Measurements from ENCODE around the gene KCNT2.

The KCNT2 gene

DNA sequence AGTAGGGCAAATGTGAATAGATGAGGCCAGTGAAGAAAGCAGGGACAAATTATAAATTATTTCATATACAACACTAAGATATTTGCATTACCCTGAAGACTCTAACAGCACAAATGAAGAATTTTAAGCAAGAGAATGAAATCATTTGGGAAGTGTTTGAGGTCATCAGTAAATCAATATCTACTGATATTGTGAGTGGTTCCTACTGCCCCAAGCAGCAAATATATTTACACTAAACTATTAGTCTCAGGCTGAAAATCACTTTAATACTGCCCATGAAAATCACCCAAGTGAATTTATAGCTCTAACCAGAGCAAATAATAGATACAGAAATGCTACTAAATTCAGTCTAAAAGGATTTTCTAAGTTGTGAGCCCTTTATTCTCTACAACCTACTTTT is 163.6 kb downstream of the KCNT2 start:
- DNase-seq = no peak

DNA sequence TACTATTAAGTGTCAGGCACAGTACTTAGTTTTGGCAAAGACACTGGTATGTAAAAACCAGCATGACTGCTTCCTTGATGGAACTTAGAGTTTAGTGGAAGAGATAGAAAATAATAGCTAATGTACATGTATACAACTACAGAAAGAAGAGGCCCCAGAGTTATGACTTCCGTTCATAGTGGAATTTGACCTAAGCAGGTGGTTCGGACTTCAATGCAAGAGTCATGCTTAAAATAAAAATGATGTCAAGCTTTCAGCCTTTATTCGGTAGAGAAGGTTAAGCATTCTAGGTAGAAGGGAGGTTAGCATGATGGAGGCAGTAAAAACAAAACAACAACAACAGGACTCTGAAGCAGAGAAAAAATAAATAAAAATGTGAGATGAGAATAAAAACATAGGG is 165.9 kb downstream of the KCNT2 start:
- no peak for DNase-seq

DNA sequence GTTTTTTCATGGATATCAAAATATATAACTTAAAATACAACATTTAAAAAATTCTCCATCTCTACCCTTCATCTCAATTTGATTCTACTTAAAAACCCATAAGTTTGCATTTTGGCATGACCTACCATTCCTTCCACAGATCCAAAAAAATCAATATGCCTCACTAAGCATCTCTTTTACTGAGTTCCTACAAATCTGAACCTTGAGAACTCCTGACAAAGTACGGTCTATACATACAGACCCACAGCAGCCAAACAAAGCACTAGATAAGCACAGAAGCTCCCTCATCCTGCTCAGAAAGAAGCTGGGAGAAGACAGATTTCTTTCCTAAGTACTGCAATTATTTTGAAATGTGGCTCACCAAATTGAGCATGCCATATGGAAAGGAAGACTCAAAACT is 167.5 kb downstream of the KCNT2 start:
- DNase-seq = no peak

DNA sequence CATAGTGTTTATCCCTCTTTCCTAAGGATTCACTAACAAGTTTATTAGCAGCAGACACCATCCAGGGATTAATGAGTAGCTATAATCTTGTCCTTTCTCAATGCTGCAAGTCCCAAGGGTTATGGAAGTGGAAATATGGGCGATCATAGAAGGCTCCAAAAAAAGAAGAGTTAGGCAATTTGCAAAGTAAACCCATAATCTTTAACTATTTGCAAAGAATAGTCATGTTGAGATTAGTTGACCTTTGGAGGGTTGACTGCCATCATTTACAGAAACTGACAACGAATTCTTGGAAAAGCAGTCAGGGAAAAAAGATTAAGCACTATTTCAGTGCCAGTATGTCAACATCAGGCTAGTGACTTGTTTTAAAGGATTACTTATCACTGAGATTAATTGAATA is 169.9 kb downstream of the KCNT2 start:
- no peak for DNase-seq

DNA sequence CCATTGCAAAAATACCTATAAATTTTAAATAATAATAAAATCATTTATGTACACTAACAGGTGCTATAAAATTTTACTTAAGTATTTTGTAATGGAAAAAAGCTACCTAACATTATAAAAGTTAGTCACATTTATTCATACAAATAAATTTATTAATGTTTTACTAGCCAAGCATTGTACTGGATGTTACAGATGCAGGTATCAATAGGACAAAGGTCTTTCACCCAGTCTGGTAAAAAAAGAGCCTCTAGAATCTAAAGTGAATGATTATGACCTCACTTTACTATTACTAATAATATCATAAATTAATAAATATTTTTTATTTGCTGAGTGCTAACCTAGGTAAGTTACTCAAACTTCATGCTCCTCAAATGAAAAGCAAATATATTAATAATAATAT is 170.6 kb downstream of the KCNT2 start:
- no peak for DNase-seq

DNA sequence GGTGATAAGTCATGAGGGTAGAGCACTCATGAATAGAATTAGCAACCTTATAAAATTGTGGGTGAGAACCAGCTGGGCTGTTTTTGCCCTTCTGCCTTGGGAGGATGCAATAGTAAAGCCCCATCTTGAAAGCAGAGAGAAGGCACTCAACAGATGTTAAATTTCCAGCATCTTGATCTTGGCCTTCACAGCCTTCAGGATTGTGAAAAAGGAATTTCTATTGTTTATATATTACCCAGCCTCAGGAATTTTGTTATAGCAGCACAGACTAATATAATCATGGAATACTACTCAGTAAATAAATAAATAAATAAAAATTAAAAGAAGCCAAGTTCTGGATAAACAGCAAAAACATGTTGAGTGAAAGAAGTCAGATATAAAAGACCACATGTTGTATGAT is 175.2 kb downstream of the KCNT2 start:
- DNase-seq = no peak

DNA sequence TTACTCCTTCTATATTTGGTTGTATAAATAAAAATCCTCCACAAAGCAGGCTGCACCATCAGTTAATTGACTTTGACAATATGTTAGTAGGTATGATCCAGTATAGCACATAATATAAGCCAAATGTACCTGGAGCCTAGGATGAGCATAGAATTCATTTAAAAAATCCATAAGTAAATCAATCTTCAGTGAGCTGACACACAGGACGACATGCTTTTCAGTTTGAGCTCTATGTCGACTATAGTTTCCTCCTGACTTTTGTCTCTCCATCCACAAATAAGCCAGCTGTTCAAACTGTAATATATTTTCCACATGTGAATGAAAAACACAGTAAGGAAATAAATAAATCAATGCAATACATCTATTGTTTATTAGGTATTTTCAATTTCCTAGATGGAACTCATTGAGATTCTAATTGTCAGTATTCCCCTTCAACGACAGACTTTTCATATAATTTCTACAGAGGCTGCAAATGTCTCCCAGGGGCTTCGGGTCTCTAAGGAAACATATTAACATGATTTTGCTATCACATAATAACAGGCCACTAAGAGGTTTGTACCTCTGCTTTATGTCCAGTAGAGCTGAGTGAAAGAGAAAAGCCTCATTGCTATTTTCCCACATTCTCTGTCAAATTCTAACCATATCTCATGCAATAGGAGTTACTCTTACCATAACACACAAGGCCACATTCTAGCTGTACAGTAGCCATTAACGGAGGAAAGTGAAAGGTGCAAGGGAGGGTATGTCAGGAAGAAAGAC is 180.1 kb downstream of the KCNT2 start:
- DNase-seq = no peak

DNA sequence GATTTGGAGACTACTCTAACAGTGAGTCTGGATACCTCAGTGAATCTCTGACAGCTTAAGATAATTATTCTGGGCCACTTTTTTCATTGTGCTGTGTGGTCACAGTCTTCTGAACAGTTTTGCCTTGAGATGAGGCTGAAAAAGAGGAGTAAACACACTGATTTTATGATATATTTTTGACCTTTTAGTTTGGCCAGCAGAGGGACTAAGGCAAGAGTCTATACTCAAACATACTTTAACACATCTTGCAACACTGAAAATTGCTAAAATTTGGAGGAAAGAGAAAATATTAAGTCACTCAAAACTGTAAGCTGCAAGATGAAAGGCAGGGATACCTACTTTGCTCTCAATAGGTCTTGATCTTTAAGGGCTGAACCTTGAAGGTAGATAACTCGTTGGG is 182.7 kb downstream of the KCNT2 start:
- DNase-seq = no peak

DNA sequence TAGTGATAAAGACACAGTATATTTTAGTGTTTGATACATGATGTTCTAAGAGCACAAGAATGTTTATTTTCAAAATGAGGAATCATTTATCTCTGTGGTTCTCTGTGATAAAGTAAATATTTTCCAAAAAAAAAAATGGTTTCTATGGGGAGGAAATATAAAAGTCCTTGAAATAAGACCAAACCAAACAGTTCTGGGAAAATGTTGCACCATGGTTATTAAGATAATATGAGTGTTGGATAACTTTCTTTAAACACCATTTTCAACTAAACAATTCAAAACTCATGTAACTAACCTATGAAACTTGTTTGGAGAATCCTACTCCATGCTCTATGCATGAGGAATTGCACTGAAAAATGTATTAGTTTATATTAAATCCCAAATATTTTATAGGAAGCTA is 184.6 kb downstream of the KCNT2 start:
- no peak for DNase-seq

DNA sequence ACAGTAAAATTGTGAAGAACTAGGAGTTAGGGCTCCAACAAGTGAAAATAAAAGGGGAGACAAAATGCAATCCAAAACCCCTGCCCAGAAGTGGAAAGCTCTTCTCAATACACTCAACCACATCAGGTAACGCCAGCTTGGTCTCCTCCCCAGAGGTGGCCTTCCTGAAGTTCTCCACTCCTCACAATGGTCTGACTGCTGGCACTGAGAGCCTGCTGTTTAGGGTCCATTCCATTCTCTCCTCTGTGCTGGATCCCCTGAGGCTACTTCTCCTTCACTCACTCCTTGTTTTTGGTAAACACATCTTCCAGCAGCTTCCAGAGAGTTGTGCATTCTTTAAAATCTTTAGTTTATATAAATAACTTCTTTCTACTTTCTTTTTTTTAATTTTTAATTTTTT is 189.5 kb downstream of the KCNT2 start:
- no peak for DNase-seq

DNA sequence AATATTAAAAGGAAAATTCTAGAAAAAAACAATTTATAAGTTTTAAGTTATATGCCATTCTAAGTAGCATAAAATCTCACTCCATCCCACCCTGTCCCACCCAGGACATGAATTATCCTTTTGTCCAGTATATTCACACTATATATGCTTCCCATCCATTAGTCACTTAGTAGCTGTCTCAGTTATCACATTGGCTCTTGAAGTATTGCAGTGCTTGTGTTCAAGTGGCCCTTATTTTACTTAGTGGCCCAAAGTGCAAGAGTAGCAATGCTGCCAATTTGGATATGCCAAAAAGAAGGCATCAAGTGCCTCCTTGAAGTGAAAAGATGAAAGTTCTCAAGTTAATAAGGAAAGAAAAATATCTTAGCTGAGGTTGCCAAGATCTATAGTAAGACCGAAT is 192.3 kb downstream of the KCNT2 start:
- DNase-seq = no peak

DNA sequence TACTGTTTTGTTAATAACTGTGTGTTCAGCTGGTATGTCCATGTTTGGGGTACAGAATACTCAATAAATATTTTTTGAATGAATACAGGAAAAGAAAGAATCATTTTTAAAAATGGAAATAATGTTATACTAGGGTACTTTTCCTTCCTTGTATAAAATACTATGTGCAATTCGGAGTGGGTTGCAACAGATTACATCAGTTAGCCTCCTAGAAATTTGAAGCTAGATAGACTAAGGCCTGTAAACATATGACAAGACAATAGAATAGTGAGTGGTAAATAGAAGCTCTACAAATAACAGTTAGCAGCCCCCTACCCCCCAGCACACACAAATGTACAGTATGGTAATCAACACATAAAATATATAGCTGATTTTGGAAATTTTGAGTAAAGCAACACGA is 195.9 kb downstream of the KCNT2 start:
- no peak for DNase-seq

DNA sequence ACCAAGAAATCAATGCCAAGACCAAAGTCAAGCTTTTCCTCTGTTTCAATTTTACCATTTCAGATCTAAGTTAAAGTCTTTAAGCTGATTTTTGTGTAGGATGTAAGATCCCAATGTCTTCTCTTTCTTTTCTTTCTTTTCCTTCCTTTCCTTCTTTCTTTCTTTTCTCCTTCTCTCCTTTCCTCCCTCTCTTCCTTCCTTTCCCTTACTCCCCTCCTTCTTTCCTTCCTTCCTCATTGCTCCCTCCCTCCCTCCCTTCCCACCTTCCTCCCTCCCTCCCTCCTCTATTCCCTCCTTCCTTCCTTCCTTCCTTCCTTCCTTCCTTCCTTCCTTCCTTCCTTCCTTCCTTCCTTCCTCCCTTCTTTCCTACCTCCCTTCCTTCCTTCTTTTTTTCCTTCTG is 197.5 kb downstream of the KCNT2 start:
- no peak for DNase-seq

DNA sequence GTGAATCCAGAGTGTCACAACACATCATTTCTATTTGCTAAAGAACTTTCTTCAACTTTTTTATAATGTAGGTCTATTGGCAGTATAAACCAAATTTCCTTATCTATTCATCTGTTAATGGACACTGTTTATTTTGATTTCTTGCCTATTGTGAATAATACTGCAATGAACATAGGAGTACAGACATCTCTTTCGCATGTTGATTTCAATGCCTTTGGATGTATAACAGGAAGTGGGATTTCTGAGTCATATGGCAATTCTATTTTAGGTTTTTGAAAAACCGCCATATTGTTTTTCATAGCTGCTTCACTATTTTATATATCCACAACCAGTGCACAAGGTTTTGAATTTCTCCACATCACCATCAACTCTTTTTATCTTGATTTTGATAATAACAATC is 198.7 kb downstream of the KCNT2 start:
- DNase-seq = no peak

DNA sequence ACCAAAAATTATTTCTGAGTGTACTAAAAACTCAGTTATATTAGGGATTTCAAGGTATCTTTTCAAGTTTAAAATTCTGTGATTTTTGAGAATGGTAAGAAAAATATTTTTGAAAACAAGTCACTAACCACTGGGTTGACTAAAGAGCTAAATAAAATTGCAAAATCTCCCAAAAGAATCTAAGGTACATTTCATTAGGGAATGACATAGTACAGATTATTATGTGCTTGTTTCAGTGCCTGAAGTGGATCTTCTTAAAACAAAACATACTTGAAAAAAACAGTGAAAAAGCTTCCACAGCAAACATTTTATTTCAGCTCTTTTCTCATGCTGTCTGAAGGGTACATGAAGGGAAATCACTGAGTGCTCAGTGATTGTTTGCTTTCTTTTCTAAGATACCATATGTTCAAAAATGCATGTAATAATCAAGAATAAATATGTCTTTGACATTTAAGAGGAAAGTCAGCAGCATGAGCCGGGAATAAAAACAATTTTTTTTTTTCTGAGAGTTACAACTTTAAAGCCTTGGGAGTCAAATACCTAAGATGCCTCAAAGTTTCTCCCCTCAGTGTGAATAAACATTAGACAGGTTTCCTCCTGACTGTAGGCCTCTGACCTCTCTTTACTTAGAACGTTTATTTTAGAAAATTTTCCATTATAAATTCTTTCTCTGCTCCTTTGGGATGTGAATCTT is 200.7 kb downstream of the KCNT2 start:
- DNase-seq = no peak

DNA sequence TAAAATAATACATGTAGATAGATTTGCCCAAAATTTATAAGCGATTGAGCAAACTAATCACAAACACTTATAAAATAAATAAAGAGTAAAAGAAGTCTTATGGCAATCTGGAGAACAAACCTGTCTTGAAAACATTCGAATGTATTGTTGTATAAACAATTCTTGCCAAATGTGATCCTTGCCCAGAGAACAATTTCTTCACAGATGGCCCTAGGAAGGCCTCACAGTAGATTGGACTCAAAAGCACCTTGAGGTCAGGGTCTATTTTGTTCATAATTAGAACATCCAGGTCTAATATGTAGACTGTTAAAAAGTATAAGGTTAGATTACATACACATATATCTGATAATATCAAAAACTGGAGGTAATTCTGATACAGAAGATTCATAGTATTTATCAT is 202.4 kb downstream of the KCNT2 start:
- DNase-seq = no peak

DNA sequence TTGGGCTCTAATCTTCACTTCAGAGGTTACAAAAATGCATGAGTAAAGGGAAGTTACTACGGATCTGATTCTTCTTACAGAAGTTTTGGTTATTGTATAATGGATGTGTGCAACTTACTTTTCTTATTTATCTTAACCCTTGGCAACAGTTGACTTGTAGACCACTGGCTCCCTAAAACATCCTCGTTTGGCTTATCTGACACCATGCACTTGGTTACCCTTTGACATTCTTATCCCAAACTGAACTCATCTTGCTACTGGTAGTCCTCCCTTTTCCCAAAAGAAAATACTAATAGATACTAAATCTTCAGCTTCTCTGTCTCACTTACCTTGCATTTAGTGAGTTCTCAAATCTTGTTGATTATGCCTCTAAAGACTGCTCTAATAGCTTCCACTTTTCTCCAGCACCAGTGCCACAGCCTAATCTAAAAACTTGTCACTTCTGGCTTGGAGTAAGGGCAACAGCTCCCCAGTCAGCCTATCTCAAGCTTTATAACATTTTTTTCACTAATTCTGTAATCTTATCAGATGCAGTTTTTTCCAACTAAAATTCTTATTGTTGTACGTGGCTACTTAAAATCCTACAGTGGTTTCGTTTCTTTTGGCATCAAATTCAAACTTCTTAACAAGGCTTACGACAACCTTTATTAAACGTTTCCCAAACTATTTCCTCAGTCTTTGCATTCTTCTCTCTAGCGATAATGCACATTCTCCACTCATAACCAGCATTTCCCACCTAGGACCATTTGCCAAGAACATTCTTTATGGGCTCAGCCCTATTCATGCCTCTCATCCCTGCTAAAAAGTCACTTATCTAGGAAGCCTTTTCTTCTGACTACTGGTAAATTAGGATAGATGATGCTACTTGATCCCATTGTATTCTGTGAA is 204.2 kb downstream of the KCNT2 start:
- no peak for DNase-seq

DNA sequence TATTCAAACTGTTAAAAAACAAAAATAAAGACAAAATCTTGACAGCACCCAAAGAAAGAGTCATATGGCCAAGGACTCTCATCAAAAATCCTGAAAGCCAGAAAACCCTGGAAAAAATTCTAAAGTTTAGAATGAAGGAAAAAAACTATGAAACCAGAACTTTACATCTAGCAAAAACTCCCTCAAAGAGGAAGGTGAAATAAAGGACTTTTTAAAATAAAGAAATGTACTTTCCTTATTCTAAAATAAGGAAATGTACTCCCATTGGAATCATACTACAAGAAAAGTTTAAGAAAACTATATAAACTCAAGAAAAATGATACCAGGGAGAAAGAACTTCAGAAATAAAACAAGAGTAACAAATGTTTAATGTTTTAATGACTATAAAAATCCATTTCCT is 206.3 kb downstream of the KCNT2 start:
- DNase-seq = no peak

DNA sequence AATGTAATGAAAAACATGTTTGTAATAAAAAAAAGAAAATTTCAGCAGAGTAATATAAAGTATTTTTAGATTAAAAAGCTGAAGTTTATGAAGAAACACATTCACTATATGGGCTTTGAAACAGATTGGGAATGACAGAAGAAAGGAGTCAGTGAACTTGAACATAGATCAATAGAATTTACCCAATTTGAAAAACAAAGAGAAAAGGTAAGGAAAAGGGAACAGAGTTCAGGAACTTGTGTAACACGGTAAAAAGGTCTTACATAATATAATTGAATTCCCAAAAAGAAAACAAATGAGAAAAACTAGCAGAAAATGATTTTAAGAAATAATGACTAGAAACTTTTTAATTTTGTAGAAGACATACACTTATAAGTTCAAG is 206.8 kb downstream of the KCNT2 start:
- DNase-seq = no peak

DNA sequence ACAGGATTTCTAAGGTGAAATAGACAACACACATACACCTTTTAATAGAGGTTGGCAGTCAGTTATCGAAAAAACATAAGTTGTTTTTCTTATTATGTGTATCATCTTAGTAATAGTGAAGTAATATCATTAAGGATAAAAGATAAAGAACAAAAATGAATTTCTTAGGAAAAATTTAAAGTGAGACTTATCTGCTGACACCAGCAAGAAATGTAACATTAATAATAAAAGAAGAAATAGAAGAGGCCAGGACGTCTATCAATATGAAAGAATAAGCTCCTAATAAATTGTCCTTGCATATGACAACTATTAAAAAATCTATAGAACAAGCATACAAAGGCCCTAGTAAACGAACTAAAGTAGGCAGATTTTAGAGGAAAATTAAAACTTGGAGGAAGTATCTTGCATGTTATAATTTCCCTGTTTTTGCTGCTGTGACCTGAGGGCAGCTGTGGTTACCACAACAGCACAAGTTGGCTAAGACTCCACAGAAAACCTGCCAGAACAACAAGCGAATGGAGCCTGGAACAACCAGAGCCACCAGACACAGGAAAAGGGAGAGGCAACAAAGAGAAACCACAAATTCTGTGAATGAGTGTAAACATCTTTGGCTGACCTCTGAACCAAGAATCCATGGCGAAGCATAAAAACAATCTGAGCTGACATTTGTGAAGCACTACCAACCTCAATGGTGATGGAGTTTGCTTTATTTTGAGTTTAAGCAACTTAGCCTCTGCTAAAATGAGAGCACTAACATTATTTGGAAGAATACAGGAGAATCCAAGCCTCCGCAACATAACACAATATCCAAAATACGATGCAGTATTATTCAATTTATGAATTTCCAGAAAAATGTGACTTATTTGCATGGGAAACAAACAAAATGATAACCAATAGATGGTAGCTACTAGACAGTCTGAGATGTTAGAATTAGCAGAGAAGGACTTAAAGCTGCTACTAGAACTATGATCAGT is 207.5 kb downstream of the KCNT2 start:
- no peak for DNase-seq

DNA sequence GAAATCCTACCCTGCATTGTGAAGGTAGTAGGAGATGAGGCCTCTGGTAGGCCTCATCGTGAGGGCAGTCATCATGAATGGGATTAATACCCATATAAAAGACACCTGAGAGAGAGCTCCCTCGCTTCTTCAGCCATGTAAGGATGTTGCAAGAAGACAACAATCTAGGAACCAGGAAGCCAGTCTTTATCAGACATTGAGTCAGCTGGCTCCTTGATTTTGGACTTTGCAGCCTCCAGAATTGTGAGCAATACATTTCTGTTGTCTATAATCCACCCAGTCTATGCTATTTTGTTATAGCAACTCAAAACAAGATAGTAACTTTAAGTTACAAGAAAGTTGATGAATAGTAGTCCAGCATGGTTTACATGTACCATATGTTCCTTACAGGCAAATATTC is 208.5 kb downstream of the KCNT2 start:
- no peak for DNase-seq

DNA sequence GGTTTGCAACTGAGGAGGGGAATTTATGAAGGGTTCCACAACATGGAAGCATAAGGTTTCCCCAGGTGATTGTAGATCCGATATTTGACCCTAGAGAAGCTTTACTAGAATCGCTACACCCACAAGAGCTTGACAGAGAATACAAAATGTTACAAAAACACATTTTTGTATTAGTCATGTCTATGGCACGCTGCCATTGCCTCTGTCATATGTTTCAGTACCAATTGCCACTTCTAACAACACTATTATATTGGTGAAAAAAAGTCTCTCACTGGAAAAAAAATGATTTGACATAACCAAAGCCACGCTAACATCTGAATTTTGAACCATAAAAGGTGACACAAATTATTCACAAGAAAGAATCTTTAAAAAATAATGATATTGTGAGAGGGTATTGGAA is 214.5 kb downstream of the KCNT2 start:
- no peak for DNase-seq

DNA sequence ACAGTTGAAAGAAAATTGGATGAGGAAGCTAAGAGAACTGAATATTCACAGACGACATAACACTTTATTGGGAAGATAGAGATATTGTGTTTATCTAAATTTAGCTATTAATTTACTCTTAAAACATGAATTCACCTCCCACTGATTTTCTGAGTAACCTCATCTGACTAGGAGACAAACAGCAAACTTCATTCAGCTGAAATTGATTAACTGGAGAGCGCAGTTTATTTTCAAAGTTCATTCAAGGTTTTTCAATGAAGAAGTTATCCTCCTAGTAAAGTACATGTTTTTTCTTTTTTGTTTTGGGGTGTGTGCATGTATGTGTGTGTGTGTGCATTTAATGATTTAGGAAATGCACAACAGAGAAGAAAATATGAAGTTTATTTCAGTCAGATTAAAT is 215.0 kb downstream of the KCNT2 start:
- DNase-seq = no peak

Measured in activated CD4-positive, alpha-beta T cell treated with anti-CD3 and anti-CD28 coated beads, Interleukin-2, amount 50 U/mL, for 4 hours (primary cell).